Transverse colon (tissue), 3 donors: ENCODE measurements around the gene CRMP1.

Experiments
- POLR2A ChIP-seq: fragments of 450-650 bp; IDR thresholded peaks from one replicate; pipeline ENCODE4 v1.6.1; 2016; ENCODE audit warnings: antibody characterized with exemption, mild to moderate bottlenecking, moderate library complexity
- TF ChIP-seq, protein P1 (sequence below), 5 experiments: fragments of 200-600 bp in 3 of 5; fragments of 450-650 bp in 2 of 5; sonication (generic) in 3 of 5; IDR thresholded peaks; 1 replicate in 2 of 5; 2 replicates in 3 of 5; pipeline ENCODE4 v1.5.1; 2016 to 2017; ENCODE audit warnings: antibody characterized with exemption in 5 of 5, inconsistent platforms in 3 of 5, mild to moderate bottlenecking in 2 of 5, moderate library complexity in 1 of 5

- TF ChIP-seq, protein P1, sequence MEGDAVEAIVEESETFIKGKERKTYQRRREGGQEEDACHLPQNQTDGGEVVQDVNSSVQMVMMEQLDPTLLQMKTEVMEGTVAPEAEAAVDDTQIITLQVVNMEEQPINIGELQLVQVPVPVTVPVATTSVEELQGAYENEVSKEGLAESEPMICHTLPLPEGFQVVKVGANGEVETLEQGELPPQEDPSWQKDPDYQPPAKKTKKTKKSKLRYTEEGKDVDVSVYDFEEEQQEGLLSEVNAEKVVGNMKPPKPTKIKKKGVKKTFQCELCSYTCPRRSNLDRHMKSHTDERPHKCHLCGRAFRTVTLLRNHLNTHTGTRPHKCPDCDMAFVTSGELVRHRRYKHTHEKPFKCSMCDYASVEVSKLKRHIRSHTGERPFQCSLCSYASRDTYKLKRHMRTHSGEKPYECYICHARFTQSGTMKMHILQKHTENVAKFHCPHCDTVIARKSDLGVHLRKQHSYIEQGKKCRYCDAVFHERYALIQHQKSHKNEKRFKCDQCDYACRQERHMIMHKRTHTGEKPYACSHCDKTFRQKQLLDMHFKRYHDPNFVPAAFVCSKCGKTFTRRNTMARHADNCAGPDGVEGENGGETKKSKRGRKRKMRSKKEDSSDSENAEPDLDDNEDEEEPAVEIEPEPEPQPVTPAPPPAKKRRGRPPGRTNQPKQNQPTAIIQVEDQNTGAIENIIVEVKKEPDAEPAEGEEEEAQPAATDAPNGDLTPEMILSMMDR (IDR thresholded peaks at IDR 0.05), result no peak
- TF ChIP-seq POLR2A, result no peak
Measured at GRCh38 chr4:5804656-5805055, 88.2 kb downstream of the CRMP1 start.
